Measurements from ENCODE around the gene AP3S2. TPM values are rescaled to one million over a fixed set of nuclear protein-coding genes. Genes with fewer than 3 reads are reported as not detected.

The AP3S2 gene
- total and polyA plus RNA-seq, 4 donors, result 8.4 to 73.5 (median 25.9) TPM

GRCh38 chr15:89864958-89865739 is 28.6 kb downstream of the AP3S2 start:
- Histone ChIP-seq H3K36me3 (ENCODE audit: control insufficient read depth in 4 of 4, insufficient read depth in 3 of 4, low read depth in 1 of 4, low read length in 3 of 4) (peaks cover 1 to 12% (median 7%) of the 10 kb centered on the region in 4 donors), H3K27ac (ENCODE audit: low read depth in 1 of 2, low read length in 2 of 2) (peak overlapping the region in 1 of 2 donors; percentile 19)
- TF ChIP-seq HNF4A (conservative IDR thresholded peaks at IDR 0.05), result peak; percentile 54 to 83
- TF ChIP-seq FOXA2 (IDR thresholded peaks at IDR 0.05), result no peak
- peak; percentile 14 for TF ChIP-seq HNF4G (IDR thresholded peaks at IDR 0.05)
- TF ChIP-seq YY1 (IDR thresholded peaks at IDR 0.05), result peak; percentile 44
- TF ChIP-seq JUND (IDR thresholded peaks at IDR 0.05), result peak in 1 of 2 donors; percentile 5
- TF ChIP-seq RXRA (IDR thresholded peaks at IDR 0.05), result peak in 1 of 2 donors; percentile 58

GRCh38 chr15:89863918-89864317 is 29.9 kb downstream of the AP3S2 start:
- Histone ChIP-seq H3K9me3 (ENCODE audit: control insufficient read depth in 4 of 4, low read length in 3 of 4) (no peaks in the 10 kb centered on the region), H3K27me3 (ENCODE audit: control insufficient read depth in 4 of 4, insufficient read depth in 4 of 4, low read length in 3 of 4) (no peaks in the 10 kb centered on the region), H3K27ac (ENCODE audit: low read depth in 1 of 2, low read length in 2 of 2) (no peak overlapping the region), H3K36me3 (ENCODE audit: control insufficient read depth in 4 of 4, insufficient read depth in 3 of 4, low read depth in 1 of 4, low read length in 3 of 4) (peaks cover 1 to 12% (median 8%) of the 10 kb centered on the region in 4 donors), H3K4me1 (ENCODE audit: control insufficient read depth in 4 of 4, insufficient read depth in 4 of 4, low read length in 3 of 4) (peaks cover 8 to 25% (median 11%) of the 10 kb centered on the region in 4 donors), H3K4me3 (ENCODE audit: low read depth in 1 of 3, low read length in 3 of 3) (no peak overlapping the region), H3K9ac (ENCODE audit: low read depth in 1 of 2, low read length in 2 of 2) (no peak overlapping the region)
- TF ChIP-seq EGR1 (IDR thresholded peaks at IDR 0.05; ENCODE audit: low read depth in 2 of 2) (no peak), HNF4A (conservative IDR thresholded peaks at IDR 0.05) (no peak), GABPA (IDR thresholded peaks at IDR 0.05 in 1 of 2, conservative IDR thresholded peaks at IDR 0.05 in 1 of 2) (no peak), REST (IDR thresholded peaks at IDR 0.05) (no peak), TAF1 (conservative IDR thresholded peaks at IDR 0.05) (no peak), RAD21 (IDR thresholded peaks at IDR 0.05) (no peak)
- DNase-seq (ENCODE audit: low spot score), result no peak

More at GRCh38 chr15:89864958-89865739, 28.6 kb downstream of the AP3S2 start:
- no peak overlapping the region for H3K4me3 ChIP-seq (ENCODE audit: low read depth in 1 of 3, low read length in 3 of 3)
- no peaks in the 10 kb centered on the region for H3K9me3 ChIP-seq (ENCODE audit: control insufficient read depth in 4 of 4, low read length in 3 of 4)
- H3K4me1 ChIP-seq (ENCODE audit: control insufficient read depth in 4 of 4, insufficient read depth in 4 of 4, low read length in 3 of 4), result peaks cover 9 to 23% (median 11%) of the 10 kb centered on the region in 4 donors
- H3K9ac ChIP-seq (ENCODE audit: low read depth in 1 of 2, low read length in 2 of 2), result no peak overlapping the region
- no peak for DNase-seq (ENCODE audit: low spot score)
- 48% methylated on average over 3 of the region's 3 CpGs for WGBS
- H3K27me3 ChIP-seq (ENCODE audit: control insufficient read depth in 4 of 4, insufficient read depth in 4 of 4, low read length in 3 of 4), result no peaks in the 10 kb centered on the region

GRCh38 chr15:89860891-89861290 is 32.9 kb downstream of the AP3S2 start:
- H3K27me3 ChIP-seq (ENCODE audit: control insufficient read depth in 4 of 4, insufficient read depth in 4 of 4, low read length in 3 of 4), result no peaks in the 10 kb centered on the region
- H3K9me3 ChIP-seq (ENCODE audit: control insufficient read depth in 4 of 4, low read length in 3 of 4), result no peaks in the 10 kb centered on the region
- DNase-seq (ENCODE audit: low spot score), result no peak
- WGBS, result 70% methylated on average over 2 of the region's 2 CpGs
- no peak overlapping the region for H3K27ac ChIP-seq (ENCODE audit: low read depth in 1 of 2, low read length in 2 of 2)
- no peak overlapping the region for H3K4me3 ChIP-seq (ENCODE audit: low read depth in 1 of 3, low read length in 3 of 3)
- TF ChIP-seq FOXA2 (IDR thresholded peaks at IDR 0.05) (no peak), JUND (IDR thresholded peaks at IDR 0.05) (no peak), RAD21 (IDR thresholded peaks at IDR 0.05) (no peak), EGR1 (IDR thresholded peaks at IDR 0.05; ENCODE audit: low read depth in 2 of 2) (no peak), FOXA1 (IDR thresholded peaks at IDR 0.05) (no peak), RXRA (IDR thresholded peaks at IDR 0.05) (no peak), HNF4G (IDR thresholded peaks at IDR 0.05) (no peak), REST (IDR thresholded peaks at IDR 0.05) (no peak)
- TF ChIP-seq, protein P1, sequence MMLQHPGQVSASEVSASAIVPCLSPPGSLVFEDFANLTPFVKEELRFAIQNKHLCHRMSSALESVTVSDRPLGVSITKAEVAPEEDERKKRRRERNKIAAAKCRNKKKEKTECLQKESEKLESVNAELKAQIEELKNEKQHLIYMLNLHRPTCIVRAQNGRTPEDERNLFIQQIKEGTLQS (IDR thresholded peaks at IDR 0.05), result no peak
- H3K9ac ChIP-seq (ENCODE audit: low read depth in 1 of 2, low read length in 2 of 2), result no peak overlapping the region
- H3K4me1 ChIP-seq (ENCODE audit: control insufficient read depth in 4 of 4, insufficient read depth in 4 of 4, low read length in 3 of 4), result peaks cover 7 to 42% (median 27%) of the 10 kb centered on the region in 4 donors
- peaks cover 1 to 12% (median 8%) of the 10 kb centered on the region in 4 donors for H3K36me3 ChIP-seq (ENCODE audit: control insufficient read depth in 4 of 4, insufficient read depth in 3 of 4, low read depth in 1 of 4, low read length in 3 of 4)
